ENCODE data around the gene RAB40C. TPM values are rescaled to one million over a fixed set of nuclear protein-coding genes. Genes with fewer than 3 reads are reported as not detected.

RAB40C gene, protein sequence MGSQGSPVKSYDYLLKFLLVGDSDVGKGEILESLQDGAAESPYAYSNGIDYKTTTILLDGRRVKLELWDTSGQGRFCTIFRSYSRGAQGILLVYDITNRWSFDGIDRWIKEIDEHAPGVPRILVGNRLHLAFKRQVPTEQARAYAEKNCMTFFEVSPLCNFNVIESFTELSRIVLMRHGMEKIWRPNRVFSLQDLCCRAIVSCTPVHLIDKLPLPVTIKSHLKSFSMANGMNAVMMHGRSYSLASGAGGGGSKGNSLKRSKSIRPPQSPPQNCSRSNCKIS
- total RNA-seq (10 to 100 TPM; 47.9 to 51.2 TPM), polyA plus RNA-seq (ENCODE audit: insufficient read depth, low read depth, low replicate concordance) (27.6 TPM)
- long read RNA-seq, donor 1, partial matches to known transcripts = 0 of 7 reads
- long read RNA-seq, donor 1, other reads (novel, unspliced or antisense) = 0 of 7 reads
- long read RNA-seq, donor 2, partial matches to known transcripts = 0 of 4 reads
- long read RNA-seq, donor 2, other reads (novel, unspliced or antisense) = 0 of 4 reads

DNA sequence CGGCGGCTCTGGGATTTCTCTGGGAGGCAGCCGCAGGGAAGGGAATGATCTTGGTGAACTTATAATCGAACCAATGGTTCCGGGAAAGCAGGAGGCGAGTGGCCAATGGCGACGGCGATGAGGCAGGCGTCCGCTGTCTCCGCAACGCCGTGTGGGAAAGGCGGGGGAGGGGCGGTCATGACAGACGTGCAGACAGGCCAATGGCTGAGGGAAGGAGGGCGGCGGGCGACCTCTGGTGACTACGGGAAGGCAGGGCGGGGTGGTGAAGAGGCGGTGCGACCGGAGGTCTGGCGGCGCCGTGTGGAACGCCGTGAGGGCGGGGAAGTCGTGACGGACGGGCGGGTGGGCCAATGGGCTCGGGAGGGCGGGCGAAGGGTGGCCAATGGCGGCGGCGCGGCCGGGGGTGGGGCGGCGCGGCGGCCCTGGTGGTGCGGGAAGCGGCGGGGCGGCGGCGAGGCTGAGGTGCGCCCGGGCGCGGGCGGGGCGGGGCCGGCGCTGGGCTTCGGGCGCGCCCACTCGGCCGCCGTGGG lies at the start of gene RAB40C:
Gene RAB40C (plus strand): TSS at position 409 of the 530 bp plus-strand sequence. CDS start 226 bp downstream, outside the sequence.
- intact Hi-C loops (cut with DNase I; ENCODE audit: low total_unique reads) = loop anchor here (10.0 kb wide), 2 partner anchors 45 to 75 kb away; partner anchors contain the start of genes METTL26, RHOT2 and WFIKKN1
- Histone ChIP-seq H3K27ac (peak within 1 kb of the TSS; percentile 96 to 98), H3K4me3 (peak within 1 kb of the TSS; percentile 84 to 86), H3K36me3 (ENCODE audit: low read depth, missing control alignments) (no peaks in the 10 kb centered on the region), H3K27me3 (no peaks in the 10 kb centered on the region), H3K9me3 (no peaks in the 10 kb centered on the region), H3K4me1 (peaks cover 33% of the 10 kb centered on the region)
- 0 to 1% methylated on average over 36 to 53 of the region's 67 CpGs for WGBS, 2 donors
- TF ChIP-seq, protein P1, sequence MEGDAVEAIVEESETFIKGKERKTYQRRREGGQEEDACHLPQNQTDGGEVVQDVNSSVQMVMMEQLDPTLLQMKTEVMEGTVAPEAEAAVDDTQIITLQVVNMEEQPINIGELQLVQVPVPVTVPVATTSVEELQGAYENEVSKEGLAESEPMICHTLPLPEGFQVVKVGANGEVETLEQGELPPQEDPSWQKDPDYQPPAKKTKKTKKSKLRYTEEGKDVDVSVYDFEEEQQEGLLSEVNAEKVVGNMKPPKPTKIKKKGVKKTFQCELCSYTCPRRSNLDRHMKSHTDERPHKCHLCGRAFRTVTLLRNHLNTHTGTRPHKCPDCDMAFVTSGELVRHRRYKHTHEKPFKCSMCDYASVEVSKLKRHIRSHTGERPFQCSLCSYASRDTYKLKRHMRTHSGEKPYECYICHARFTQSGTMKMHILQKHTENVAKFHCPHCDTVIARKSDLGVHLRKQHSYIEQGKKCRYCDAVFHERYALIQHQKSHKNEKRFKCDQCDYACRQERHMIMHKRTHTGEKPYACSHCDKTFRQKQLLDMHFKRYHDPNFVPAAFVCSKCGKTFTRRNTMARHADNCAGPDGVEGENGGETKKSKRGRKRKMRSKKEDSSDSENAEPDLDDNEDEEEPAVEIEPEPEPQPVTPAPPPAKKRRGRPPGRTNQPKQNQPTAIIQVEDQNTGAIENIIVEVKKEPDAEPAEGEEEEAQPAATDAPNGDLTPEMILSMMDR (IDR thresholded peaks at IDR 0.05) = no peak
- TF ChIP-seq POLR2A (IDR thresholded peaks at IDR 0.05) = no peak
- DNase-seq = peak; percentile 99

DNA sequence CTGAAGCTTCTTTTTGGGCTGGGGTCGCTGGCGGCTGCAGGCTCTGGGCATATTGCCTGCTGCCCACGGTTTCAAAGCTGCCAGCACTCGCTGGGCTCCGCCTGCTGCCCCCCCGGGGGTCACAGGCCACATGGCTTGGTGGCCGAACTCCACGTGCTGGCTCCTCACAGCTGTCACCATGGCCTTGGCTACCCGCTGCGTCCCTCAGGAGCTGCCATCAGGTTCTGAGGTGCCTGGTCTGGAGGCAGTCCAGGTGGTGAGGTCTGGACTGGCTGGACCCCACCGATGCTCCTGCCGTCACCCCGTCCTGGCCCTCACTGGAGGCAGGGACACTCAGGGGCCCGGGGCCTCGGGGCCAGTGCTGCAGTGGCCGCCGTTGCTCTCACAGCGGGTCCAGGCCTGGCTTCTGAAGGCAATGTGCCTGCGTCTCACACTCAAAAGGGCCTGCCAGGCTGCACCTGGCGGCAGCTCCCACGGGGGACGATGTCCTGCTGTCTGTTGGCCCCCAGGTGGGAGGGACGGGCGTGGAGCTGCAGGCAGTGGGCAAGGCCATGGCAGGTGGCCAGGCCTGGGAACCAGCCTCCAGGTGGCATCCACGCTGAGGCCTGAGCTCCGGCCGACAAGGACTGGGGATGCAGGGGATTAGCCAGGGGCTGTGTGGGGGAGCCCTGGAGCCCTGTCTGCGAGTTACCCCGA lies 49.1 kb upstream of the RAB40C start:
- Histone ChIP-seq H3K36me3 (ENCODE audit: low read depth, missing control alignments) (no peaks in the 10 kb centered on the region), H3K4me3 (no peak overlapping the region), H3K4me1 (no peaks in the 10 kb centered on the region), H3K27ac (no peak overlapping the region), H3K27me3 (no peaks in the 10 kb centered on the region), H3K9me3 (no peaks in the 10 kb centered on the region)
- no peak for DNase-seq
- TF ChIP-seq, protein P1 (IDR thresholded peaks at IDR 0.05) = no peak
- TF ChIP-seq POLR2A (IDR thresholded peaks at IDR 0.05) = no peak
- WGBS, 2 donors = 69% methylated on average over 7 to 29 of the region's 29 CpGs
- intact Hi-C loops (cut with DNase I; ENCODE audit: low total_unique reads) = no loop called here

DNA sequence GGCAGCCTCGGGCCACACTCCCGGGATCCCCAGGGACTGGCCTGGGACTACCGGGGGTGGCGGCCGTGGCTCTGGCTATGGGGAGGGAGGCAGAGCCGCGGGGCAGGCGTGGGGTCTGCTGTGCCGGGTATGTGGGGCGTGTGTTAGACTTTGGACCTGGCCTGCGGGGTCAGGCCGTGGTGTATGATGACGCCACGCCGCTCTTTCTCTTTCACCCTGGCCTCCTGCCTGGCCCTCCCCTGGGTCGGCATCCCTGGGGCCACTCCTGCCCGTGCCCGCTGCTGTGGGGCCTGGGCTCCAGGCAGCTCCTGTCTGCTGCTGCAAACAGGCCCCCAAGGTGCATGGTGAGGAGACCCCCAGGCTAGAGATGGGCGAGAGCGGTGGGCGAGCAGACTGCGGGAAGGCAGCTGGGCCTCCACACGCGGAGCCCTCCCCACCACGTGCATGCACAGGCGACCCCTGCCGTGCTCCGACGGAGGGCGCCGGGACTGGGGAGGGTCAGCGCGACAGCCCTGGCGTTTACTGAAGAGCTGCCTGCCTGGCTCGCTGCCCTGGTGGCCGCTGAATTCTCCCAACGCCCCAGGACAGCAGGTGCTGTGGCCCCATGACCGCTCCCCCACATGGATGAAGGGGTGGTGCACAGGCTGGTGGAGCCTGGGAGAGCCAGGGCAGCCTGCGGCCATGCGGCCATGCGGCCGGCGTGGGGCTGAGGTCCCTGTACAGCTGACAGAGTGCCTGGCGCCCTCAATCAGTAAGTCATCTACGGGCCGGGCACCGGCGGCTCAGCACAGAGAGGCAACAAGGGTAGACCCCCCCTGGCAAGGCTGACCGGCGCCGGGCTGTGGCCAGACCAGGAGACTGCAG lies 46.3 kb upstream of the RAB40C start:
- DNase-seq = no peak
- H3K4me3 ChIP-seq = no peak overlapping the region
- WGBS, 2 donors = 89 to 93% methylated on average over 14 to 45 of the region's 51 CpGs
- H3K27me3 ChIP-seq = no peaks in the 10 kb centered on the region
- H3K4me1 ChIP-seq = no peaks in the 10 kb centered on the region
- no peaks in the 10 kb centered on the region for H3K36me3 ChIP-seq (ENCODE audit: low read depth, missing control alignments)
- no peaks in the 10 kb centered on the region for H3K9me3 ChIP-seq
- TF ChIP-seq, protein P1 (IDR thresholded peaks at IDR 0.05) = no peak
- no peak for TF ChIP-seq POLR2A (IDR thresholded peaks at IDR 0.05)
- intact Hi-C loops (cut with DNase I; ENCODE audit: low total_unique reads) = no loop called here
- H3K27ac ChIP-seq = no peak overlapping the region

DNA sequence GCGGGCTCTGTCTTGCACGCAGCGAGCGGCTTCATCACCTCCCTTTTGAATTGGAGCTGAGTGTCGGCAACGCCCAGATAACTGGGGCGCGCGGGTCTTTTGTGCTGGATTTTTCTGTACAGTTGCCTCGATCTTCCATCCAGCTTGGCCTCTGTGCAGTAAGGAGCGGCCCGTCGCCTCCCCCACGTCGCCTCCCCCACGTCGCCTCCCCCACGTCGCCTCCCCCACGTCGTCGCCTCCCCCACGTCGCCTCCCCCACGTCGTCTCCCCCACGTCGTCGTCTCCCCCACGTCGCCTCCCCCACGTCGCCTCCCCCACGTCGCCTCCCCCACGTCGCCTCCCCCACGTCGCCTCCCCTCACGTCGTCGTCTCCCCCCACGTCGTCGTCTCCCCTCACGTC lies 45.3 kb upstream of the RAB40C start:
- Histone ChIP-seq H3K4me3 (no peak overlapping the region), H3K27ac (no peak overlapping the region), H3K4me1 (no peaks in the 10 kb centered on the region), H3K36me3 (ENCODE audit: low read depth, missing control alignments) (no peaks in the 10 kb centered on the region), H3K27me3 (no peaks in the 10 kb centered on the region), H3K9me3 (no peaks in the 10 kb centered on the region)
- intact Hi-C loops (cut with DNase I; ENCODE audit: low total_unique reads) = no loop called here
- WGBS, 2 donors = 64 to 86% methylated on average over 28 to 46 of the region's 46 CpGs
- no peak for DNase-seq
- TF ChIP-seq, protein P1 (IDR thresholded peaks at IDR 0.05) = no peak
- TF ChIP-seq POLR2A (IDR thresholded peaks at IDR 0.05) = no peak
